Gastrocnemius medialis (tissue), 4 donors: ENCODE data around the gene CCDC196.

ENCODE experiments used
- CTCF ChIP-seq, 5 experiments: fragments of 450-650 bp in 3 of 5; fragments of 200-600 bp in 2 of 5; sonication (generic) in 2 of 5; IDR thresholded peaks in 4 of 5; conservative IDR thresholded peaks in 1 of 5; 1 replicate in 4 of 5; 2 replicates in 1 of 5; pipeline ENCODE4 v1.5.1; 2016 to 2019; ENCODE audit warnings: antibody characterized with exemption in 5 of 5, mild to moderate bottlenecking in 3 of 5, moderate library complexity in 3 of 5
- POLR2A ChIP-seq, 2 donors: fragments of 450-650 bp; IDR thresholded peaks; one replicate each; pipeline ENCODE4 v1.6.1; 2017; ENCODE audit warnings: antibody characterized with exemption in 2 of 2, mild to moderate bottlenecking in 2 of 2, moderate library complexity in 2 of 2

GRCh38 chr14:66485029-66485428 is 1.1 kb upstream of the CCDC196 start:
- TF ChIP-seq POLR2A (IDR thresholded peaks at IDR 0.05) (no peak), CTCF (IDR thresholded peaks at IDR 0.05 in 4 of 5, conservative IDR thresholded peaks at IDR 0.05 in 1 of 5) (no peak)
